K562 (cell line): Measurements from ENCODE around the gene MGAT5. TPM values are rescaled to one million over a fixed set of nuclear protein-coding genes. Genes with fewer than 3 reads are reported as not detected.

Source experiments
- ATAC-seq: fragments of 200-7000 bp; cut with Tn5 transposase; 3 replicates; pipeline ENCODE4 v1.9.1; 2020; ENCODE audit warnings: moderate library complexity
- BruUV-seq: library from RNA; stranded (reverse); fragments of 400-500 nt; replicated peaks from 2 replicates; lab custom pipeline; 2021; lab: Mats Ljungman, UMichigan
- CTCF ChIA-PET: fragments of 300-600 bp; formaldehyde crosslinking; extraction: SDS; loops from one replicate; lab custom pipeline; 2021; ENCODE audit warnings: low intra/inter-chr PET ratio; lab: Yijun Ruan, JAX
- POLR2A ChIA-PET: fragments of 300-600, 350-650 bp; sonication (Branson Sonifier 250); formaldehyde crosslinking; extraction: SDS; loops from one replicate; lab custom pipeline; 2021; ENCODE audit warnings: antibody characterized with exemption, inconsistent platforms; lab: Yijun Ruan, JAX
- DNase-seq, 4 experiments: peaks; one replicate each; pipeline versions ENCODE4 v3.0.0 to v3.0.0-alpha.2; 2011 to 2018; ENCODE audit warnings: low spot score in 3 of 4, mixed read lengths in 3 of 4; ENCODE audit errors: extremely low read depth in 1 of 4
- FAIRE-seq: peaks from 2 replicates; lab custom pipeline; 2011; peaks lifted over from hg19 to GRCh38; lab: Jason Lieb, UNC
- H2AFZ ChIP-seq: 2 replicates; pipeline ENCODE4 v1.6.0; 2011; ENCODE audit warnings: low read depth, low read length, control low read depth, inconsistent platforms
- H3K27ac ChIP-seq: fragments of 200-600 bp; 3 replicates; pipeline ENCODE4 v1.8.0; 2011; ENCODE audit warnings: low read depth, mild to moderate bottlenecking, control low read depth, inconsistent platforms, low read length, moderate library complexity, mixed read lengths; ENCODE audit errors: extremely low read depth
- H3K27me3 ChIP-seq, 2 experiments: fragments of 300-600 bp in 1 of 2; 2 replicates in 1 of 2; 3 replicates in 1 of 2; pipeline versions ENCODE4 v1.6.0 to v1.8.0; 2011; ENCODE audit warnings: inconsistent platforms in 2 of 2, low read length in 2 of 2, mild to moderate bottlenecking in 1 of 2, mixed read lengths in 1 of 2, moderate library complexity in 1 of 2; ENCODE audit not compliant: control insufficient read depth in 2 of 2, insufficient read depth in 2 of 2
- H3K36me3 ChIP-seq: fragments of 300-600 bp; 3 replicates; pipeline ENCODE4 v1.8.0; 2011; ENCODE audit warnings: mild to moderate bottlenecking, low read length, inconsistent platforms; ENCODE audit not compliant: control insufficient read depth, insufficient read depth
- H3K4me1 ChIP-seq, 2 experiments: fragments of 200-600 bp in 1 of 2; replicated peaks in 1 of 2; 2 replicates in 1 of 2; 3 replicates in 1 of 2; pipeline versions ENCODE4 v1.5.1 to v1.8.0; 2011; ENCODE audit warnings: inconsistent platforms in 2 of 2, low read length in 2 of 2, mild to moderate bottlenecking in 1 of 2, mixed read lengths in 1 of 2, moderate library complexity in 1 of 2; ENCODE audit not compliant: control insufficient read depth in 2 of 2, insufficient read depth in 2 of 2
- H3K4me2 ChIP-seq: 2 replicates; pipeline ENCODE4 v1.6.1; 2011; ENCODE audit warnings: low read length, control low read depth, inconsistent platforms, mixed read lengths; ENCODE audit not compliant: insufficient read depth
- H3K4me3 ChIP-seq: fragments of 200-600 bp; sonication (generic), shearing (Covaris generic); 2 replicates; pipeline ENCODE4 v1.5.1; 2016; ENCODE audit warnings: control low read depth, inconsistent platforms
- H3K79me2 ChIP-seq: fragments of 200-600 bp; 3 replicates; pipeline ENCODE4 v1.8.0; 2011; ENCODE audit warnings: low read length, inconsistent platforms; ENCODE audit not compliant: control insufficient read depth, insufficient read depth
- H3K9ac ChIP-seq, 2 experiments: 2 replicates each; pipeline versions ENCODE4 v1.6.0 to v1.6.1; 2011; ENCODE audit warnings: low read depth in 2 of 2, low read length in 2 of 2, control low read depth in 1 of 2, inconsistent platforms in 1 of 2, mild to moderate bottlenecking in 1 of 2, mixed read lengths in 1 of 2; ENCODE audit not compliant: insufficient read depth in 1 of 2
- H3K9me1 ChIP-seq: one replicate; pipeline ENCODE4 v1.6.0; 2011; ENCODE audit warnings: inconsistent platforms, mild to moderate bottlenecking, low read length, moderate library complexity; ENCODE audit not compliant: control insufficient read depth, insufficient read depth
- H3K9me3 ChIP-seq: replicated peaks from 2 replicates; pipeline ENCODE4 v1.5.1; 2011; ENCODE audit warnings: low read depth, low read length, inconsistent platforms; ENCODE audit not compliant: control insufficient read depth, insufficient read depth
- H4K20me1 ChIP-seq: replicated peaks from 2 replicates; pipeline ENCODE4 v1.6.1; 2011; ENCODE audit warnings: low read length, inconsistent platforms, mixed read lengths; ENCODE audit not compliant: control insufficient read depth, insufficient read depth
- ARID3B ChIP-seq: fragments of 250-450 bp; sonication (Bioruptor Pico); IDR thresholded peaks from 2 replicates; pipeline ENCODE4 v1.4.0; 2020; ENCODE audit warnings: borderline replicate concordance
- HBP1 ChIP-seq: fragments of 450-650 bp; formaldehyde crosslinking; IDR thresholded peaks from 2 replicates; pipeline ENCODE4 v1.4.0; 2022; ENCODE audit warnings: missing genetic modification characterization
- HMG20A ChIP-seq: fragments of 450-650 bp; formaldehyde crosslinking; conservative IDR thresholded peaks from 2 replicates; pipeline ENCODE4 v1.4.0; 2020; ENCODE audit warnings: mild to moderate bottlenecking, mixed read lengths
- KAT8 ChIP-seq: fragments of 450-650 bp; IDR thresholded peaks from 2 replicates; pipeline ENCODE4 v1.6.1; 2016; ENCODE audit warnings: low read depth, mild to moderate bottlenecking
- KDM5B ChIP-seq: fragments of 200-600 bp; sonication (generic); IDR thresholded peaks from 2 replicates; pipeline ENCODE4 v1.6.1; 2012; ENCODE audit warnings: low read depth, mild to moderate bottlenecking, moderate library complexity, low read length, control low read depth, inconsistent platforms; ENCODE audit not compliant: insufficient replicate concordance
- MBD2 ChIP-seq: sonication (generic); IDR thresholded peaks from 2 replicates; pipeline ENCODE4 v1.6.1; 2016; ENCODE audit warnings: low read depth, borderline replicate concordance
- NCOA2 ChIP-seq, 2 experiments: fragments of 450-650 bp; IDR thresholded peaks; 2 replicates each; pipeline ENCODE4 v1.6.1; 2018; ENCODE audit warnings: mild to moderate bottlenecking in 2 of 2, moderate library complexity in 1 of 2; ENCODE audit not compliant: partially characterized antibody in 2 of 2
- NFE2 ChIP-seq: IDR thresholded peaks from 2 replicates; pipeline ENCODE4 v1.6.1; 2014; ENCODE audit warnings: antibody characterized with exemption, low read depth
- SAFB2 ChIP-seq: fragments of 200-400 bp; formaldehyde crosslinking; IDR thresholded peaks from 2 replicates; pipeline ENCODE4 v1.6.1; 2018; ENCODE audit warnings: borderline replicate concordance, low read length, low read depth, moderate library complexity; ENCODE audit not compliant: severe bottlenecking
- SMAD2 ChIP-seq: fragments of 150-350 bp; IDR thresholded peaks from 2 replicates; pipeline ENCODE4 v1.6.1; 2014; ENCODE audit warnings: low read depth, mild to moderate bottlenecking, low read length
- YBX1 ChIP-seq: fragments of 450-650 bp; IDR thresholded peaks from 2 replicates; pipeline ENCODE4 v1.7.1; 2016; ENCODE audit warnings: mild to moderate bottlenecking
- YY1 ChIP-seq, 3 experiments: IDR thresholded peaks; 2 replicates each; pipeline ENCODE4 v1.6.1; 2011; ENCODE audit warnings: low read length in 2 of 3, mild to moderate bottlenecking in 2 of 3, moderate library complexity in 2 of 3, borderline replicate concordance in 1 of 3, control low read depth in 1 of 3, low read depth in 1 of 3; ENCODE audit not compliant: insufficient read depth in 3 of 3, insufficient replicate concordance in 2 of 3, control insufficient read depth in 1 of 3, insufficient read length in 1 of 3; ENCODE audit errors: extremely low read depth in 1 of 3
- WGBS: fragments of 100-300 bp; shearing (Covaris generic); methylation state at CpG from one replicate; pipeline ENCODE4 v1.1.6; 2016; ENCODE audit warnings: low coverage, mixed read lengths; ENCODE audit not compliant: insufficient coverage; ENCODE audit errors: missing lambda C conversion rate; 5-methylcytosine and 5-hydroxymethylcytosine counted together
- in situ Hi-C: fragments of 300-500 bp; cut with MboI; formaldehyde crosslinking; loops from 4 replicates; pipeline ENCODE4 v1.15.0; 2018; ENCODE audit warnings: inconsistent platforms, mixed read lengths
- intact Hi-C: fragments of 100-400 bp; cut with micrococcal nuclease; formaldehyde crosslinking; loops from 2 replicates; pipeline ENCODE4 v1.14.2; 2022
- polyA plus RNA-seq, 8 experiments: library from polyadenylated mRNA; depleted of rRNA in 4 of 8; stranded (reverse) in 5 of 8; unstranded in 3 of 8; fragments of >200 nt; fragmentation: Nextera tagmentation in 2 of 8; fragmentation: Illumina TruSeq in 1 of 8; extraction: Ambion mirVana in 2 of 8; extraction: Trizol in 1 of 8; gene quantifications; 2 replicates each; pipeline versions ENCODE4 v1.2.1 to v1.2.3, GENCODE V29; 2011 to 2014; ENCODE audit warnings: inconsistent platforms in 1 of 8, missing spikeins in 1 of 8
- total RNA-seq, 7 experiments: library from RNA; depleted of rRNA in 6 of 7; stranded (reverse); fragments of >200 nt in 6 of 7; fragmentation: Illumina TruSeq in 2 of 7; extraction: Trizol in 2 of 7; gene quantifications; 2 replicates each; pipeline versions ENCODE4 v1.2.1 to v1.2.3, GENCODE V29; 2011 to 2021; ENCODE audit warnings: low replicate concordance in 1 of 7

MGAT5 gene
- total and polyA plus RNA-seq, 9 of the 15 experiments (the other 6 are each of a cell fraction or from before 2014, with no cell fraction given), result 1.6 to 18.6 (median 11.1) TPM

GRCh38 chr2:134385195-134385594 lies 131.3 kb downstream of the MGAT5 start (continued):
- TF ChIP-seq HBP1 (CRISPR knock-in tag) (no peak), ARID3B (no peak), KDM5B (no peak), KAT8 (no peak), NFE2 (no peak)

- no peaks in the 10 kb centered on the region for H4K20me1 ChIP-seq
- no peaks in the 10 kb centered on the region for H3K36me3 ChIP-seq
- ChIA-PET POLR2A (interaction anchor here (0.7 kb wide), 1 partner anchor 9 kb away, joined by 3 read pairs; no protein-coding TSS in a partner anchor), CTCF (no interaction called here)
- DNase-seq (no peak), ATAC-seq (no peak), FAIRE-seq (no peak)
- H3K9ac ChIP-seq, result no peak overlapping the region
- in situ Hi-C loops, result no loop called here
- H3K27me3 ChIP-seq, result no peaks in the 10 kb centered on the region
- TF ChIP-seq MBD2, result no peak
- TF ChIP-seq YY1 (IDR thresholded peaks at IDR 0.05; ENCODE audit: borderline replicate concordance in 1 of 3, control insufficient read depth in 1 of 3, extremely low read depth in 1 of 3, insufficient read depth in 3 of 3, insufficient read length in 1 of 3, insufficient replicate concordance in 2 of 3, low read depth in 1 of 3, low read length in 2 of 3), result peak in 1 of 3 experiments; percentile 10
- no peak for TF ChIP-seq NCOA2 (IDR thresholded peaks at IDR 0.05; ENCODE audit: partially characterized antibody in 2 of 2)
- TF ChIP-seq SAFB2, result no peak
- TF ChIP-seq HMG20A (CRISPR knock-in tag), result no peak
- TF ChIP-seq YBX1, result no peak
- no peak for TF ChIP-seq SMAD2
- no peak overlapping the region for H3K4me3 ChIP-seq
- no peaks in the 10 kb centered on the region for H3K9me3 ChIP-seq
- no peaks in the 10 kb centered on the region for H3K4me1 ChIP-seq
- no TSS peak for BruUV-seq
- no peaks in the 10 kb centered on the region for H3K79me2 ChIP-seq
- H2AFZ ChIP-seq, result no peak overlapping the region
- no peak overlapping the region for H3K27ac ChIP-seq
- intact Hi-C loops, result no loop called here
- no peaks in the 10 kb centered on the region for H3K9me1 ChIP-seq
- H3K4me2 ChIP-seq, result no peak overlapping the region
- 66% methylated on average over 3 of the region's 3 CpGs for WGBS
Observed at GRCh38 chr2:134386310-134386709, 132.4 kb downstream of the MGAT5 start.
